LNCaP clone FGC (cell line): ENCODE data around the gene FAF2.

Experiments used
- DNase-seq: peaks from one replicate; pipeline ENCODE4 v3.0.0-alpha.2; 2011; ENCODE audit warnings: low read depth
- H3K4me3 ChIP-seq: 2 replicates; pipeline ENCODE4 v1.5.1; 2011; ENCODE audit warnings: mild to moderate bottlenecking, low read depth, low read length, control low read depth
- TF ChIP-seq, protein P1 (sequence below): IDR thresholded peaks from 2 replicates; pipeline ENCODE4 v1.5.1; 2012; ENCODE audit warnings: mild to moderate bottlenecking; ENCODE audit not compliant: control insufficient read depth, insufficient read depth; ENCODE audit errors: extremely low read depth

FAF2 gene

DNA sequence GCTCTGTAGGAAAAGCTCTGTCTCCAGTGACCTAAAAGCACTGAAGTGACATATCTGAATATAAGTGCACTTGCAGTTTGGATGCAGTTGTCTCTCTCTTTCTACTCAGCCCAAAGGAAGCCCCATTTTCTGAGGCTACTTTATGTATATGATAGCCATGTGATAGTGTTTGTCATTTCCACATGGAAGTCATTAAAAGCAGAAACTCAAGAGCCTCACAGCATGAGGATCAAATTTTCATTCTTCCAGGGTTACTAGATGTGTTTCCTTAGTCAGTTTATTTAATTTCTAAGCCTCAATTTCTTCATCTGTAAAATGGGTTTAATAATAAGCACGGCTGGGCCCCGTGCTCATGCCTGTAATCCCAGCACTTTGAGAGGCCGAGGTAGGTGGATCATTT is 52.3 kb downstream of the FAF2 start:
- TF ChIP-seq, protein P1, sequence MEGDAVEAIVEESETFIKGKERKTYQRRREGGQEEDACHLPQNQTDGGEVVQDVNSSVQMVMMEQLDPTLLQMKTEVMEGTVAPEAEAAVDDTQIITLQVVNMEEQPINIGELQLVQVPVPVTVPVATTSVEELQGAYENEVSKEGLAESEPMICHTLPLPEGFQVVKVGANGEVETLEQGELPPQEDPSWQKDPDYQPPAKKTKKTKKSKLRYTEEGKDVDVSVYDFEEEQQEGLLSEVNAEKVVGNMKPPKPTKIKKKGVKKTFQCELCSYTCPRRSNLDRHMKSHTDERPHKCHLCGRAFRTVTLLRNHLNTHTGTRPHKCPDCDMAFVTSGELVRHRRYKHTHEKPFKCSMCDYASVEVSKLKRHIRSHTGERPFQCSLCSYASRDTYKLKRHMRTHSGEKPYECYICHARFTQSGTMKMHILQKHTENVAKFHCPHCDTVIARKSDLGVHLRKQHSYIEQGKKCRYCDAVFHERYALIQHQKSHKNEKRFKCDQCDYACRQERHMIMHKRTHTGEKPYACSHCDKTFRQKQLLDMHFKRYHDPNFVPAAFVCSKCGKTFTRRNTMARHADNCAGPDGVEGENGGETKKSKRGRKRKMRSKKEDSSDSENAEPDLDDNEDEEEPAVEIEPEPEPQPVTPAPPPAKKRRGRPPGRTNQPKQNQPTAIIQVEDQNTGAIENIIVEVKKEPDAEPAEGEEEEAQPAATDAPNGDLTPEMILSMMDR = no peak

DNA sequence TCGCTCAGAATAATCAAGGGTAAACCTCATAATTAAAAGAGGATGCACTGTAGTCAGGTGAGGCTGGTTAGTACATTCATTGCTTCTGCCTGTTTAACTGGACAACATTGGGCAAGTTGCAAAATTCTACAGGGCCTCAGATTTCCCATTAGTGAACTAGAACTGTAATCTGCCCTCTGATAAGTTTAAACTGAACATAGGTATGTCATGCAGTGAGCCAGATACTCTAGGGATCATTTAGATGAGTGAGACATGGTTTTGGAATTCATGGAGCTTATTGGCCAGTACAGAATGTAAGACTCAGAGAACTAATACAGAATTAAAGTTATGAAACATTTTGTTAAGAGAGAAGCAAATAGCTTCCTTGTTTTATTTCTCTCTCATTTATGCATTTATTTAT is 53.1 kb downstream of the FAF2 start:
- no peak overlapping the region for H3K4me3 ChIP-seq
- no peak for DNase-seq
- TF ChIP-seq, protein P1 = no peak

More for the DNA sequence above, 52.3 kb downstream of the FAF2 start:
- no peak for DNase-seq
- H3K4me3 ChIP-seq = no peak overlapping the region

DNA sequence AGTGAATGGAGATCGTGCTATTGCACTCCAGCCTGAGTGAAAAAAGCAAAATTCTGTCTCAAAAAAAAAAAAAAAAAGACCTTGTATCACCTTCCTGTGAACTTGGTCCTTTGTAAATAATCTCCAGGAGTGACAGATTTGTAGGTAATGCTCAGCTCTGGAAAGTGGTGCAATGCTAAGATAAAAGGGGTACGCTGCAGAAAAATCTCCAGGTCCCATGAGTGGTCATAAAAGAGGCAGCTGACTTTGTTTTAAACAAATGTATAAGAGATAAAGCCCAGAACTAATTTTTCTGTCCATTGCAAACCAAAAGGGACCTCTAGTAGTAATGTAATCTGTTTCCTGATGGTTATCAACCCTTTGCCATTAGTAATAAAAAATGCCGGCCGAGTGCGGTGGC is 55.3 kb downstream of the FAF2 start:
- TF ChIP-seq, protein P1 = no peak
- no peak overlapping the region for H3K4me3 ChIP-seq
- DNase-seq = no peak

DNA sequence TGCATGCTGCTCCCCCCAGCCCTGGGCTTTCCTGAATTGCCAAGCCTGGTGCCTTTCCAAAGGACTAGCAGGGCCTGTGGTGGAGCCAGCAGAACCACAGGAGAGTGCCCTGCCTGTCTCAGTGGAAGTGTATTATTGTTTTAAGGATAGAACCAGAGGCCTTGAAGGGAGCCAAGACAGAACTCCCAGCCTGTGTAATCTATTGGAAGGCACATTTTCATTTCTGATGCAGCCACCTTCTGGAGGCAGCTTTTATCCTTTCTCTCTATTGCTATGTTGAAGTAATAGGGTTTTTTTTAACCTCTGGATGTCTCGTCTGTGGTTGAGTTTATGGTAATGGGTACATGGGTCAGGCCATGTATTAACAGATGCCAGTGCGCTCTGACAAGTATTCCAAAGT is 59.7 kb downstream of the FAF2 start:
- DNase-seq = no peak
- TF ChIP-seq, protein P1 = no peak
- no peak overlapping the region for H3K4me3 ChIP-seq

DNA sequence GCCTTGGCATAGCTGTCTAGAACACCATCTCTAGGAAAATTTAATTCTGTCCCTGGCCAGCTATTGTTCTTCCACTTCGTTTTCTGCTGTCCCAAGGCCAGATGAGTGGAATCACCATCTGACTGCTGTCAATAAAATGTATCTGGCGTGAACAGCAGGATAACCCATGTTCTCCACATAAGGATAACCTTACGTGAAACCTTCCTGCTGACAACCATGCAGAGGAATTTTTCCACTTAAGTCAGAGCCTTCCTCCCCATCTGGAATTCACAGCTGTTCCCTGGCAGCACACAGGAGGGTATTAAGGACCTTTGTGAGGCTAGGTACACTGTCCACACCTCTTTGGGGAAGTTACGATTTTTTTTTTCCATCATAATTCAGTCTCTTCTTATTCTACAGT is 60.4 kb downstream of the FAF2 start:
- no peak for DNase-seq
- H3K4me3 ChIP-seq = no peak overlapping the region
- TF ChIP-seq, protein P1 = no peak

DNA sequence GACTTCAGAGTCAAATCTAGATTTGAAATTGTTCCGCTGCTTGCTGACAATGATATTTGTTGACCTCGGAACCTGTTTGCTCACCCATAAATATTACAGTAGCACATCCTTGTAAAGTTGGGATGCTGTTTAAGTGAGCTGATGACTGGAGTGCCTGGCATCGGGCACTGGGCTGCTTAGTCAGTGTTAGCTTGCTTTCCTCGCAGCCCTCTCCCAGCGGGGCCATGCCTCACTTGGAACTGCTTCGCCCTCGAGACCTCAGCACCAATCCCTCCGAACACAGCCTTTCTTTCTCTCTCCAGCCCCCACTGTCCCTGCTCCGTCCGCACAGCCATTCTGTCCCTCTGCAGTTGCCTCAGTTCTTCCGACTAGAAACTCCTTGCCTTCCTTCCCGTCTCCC is 65.6 kb downstream of the FAF2 start:
- TF ChIP-seq, protein P1 = no peak
- H3K4me3 ChIP-seq = no peak overlapping the region
- DNase-seq = peak; percentile 46

DNA sequence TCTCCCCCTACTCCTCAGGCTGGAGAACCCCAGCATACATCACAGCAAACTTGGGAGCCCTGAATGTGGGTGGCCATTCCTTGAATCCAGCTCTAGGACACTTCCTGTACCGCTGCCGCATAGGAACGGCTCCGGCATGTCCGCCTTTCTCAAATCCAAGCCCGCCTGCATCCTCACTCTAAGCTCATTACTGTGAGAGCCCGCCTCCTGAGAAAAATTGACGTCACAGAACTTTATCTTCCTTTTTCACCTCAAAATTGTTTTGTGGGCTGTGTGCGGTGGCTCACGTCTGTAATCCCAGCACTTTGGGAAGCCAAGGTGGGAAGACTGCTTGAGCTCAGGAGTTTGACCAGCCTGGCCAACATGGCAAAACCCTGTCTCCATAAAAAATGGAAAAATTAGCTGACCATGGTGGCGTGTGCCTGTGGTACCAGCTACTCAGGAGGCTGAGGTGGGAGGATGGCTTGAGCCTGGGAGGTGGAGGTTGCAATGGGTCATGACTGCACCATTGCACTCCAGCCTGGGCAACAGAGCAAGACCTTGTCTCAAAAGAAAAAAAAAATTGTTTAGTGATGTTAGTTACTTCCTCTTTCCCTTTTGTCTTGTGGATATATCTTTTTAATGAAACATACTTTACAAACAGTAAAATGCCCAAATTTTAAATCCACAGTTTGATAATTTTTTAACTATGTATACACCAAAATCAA is 66.2 kb downstream of the FAF2 start:
- DNase-seq = no peak
- H3K4me3 ChIP-seq = no peak overlapping the region
- TF ChIP-seq, protein P1 = no peak
